Measurements from ENCODE around the gene ZFP37. TPM values are rescaled to one million over a fixed set of nuclear protein-coding genes. Genes with fewer than 3 reads are reported as not detected.
"Not testable (repeated sequence)": the region's sequence is repeated elsewhere in the genome, so short reads cannot be mapped to it uniquely, and the experiment has no call there.

Gene ZFP37
- total RNA-seq, 6 donors from 2014 or later = 1.0 to 2.5 (median 1.3) TPM; not detected in 1

DNA sequence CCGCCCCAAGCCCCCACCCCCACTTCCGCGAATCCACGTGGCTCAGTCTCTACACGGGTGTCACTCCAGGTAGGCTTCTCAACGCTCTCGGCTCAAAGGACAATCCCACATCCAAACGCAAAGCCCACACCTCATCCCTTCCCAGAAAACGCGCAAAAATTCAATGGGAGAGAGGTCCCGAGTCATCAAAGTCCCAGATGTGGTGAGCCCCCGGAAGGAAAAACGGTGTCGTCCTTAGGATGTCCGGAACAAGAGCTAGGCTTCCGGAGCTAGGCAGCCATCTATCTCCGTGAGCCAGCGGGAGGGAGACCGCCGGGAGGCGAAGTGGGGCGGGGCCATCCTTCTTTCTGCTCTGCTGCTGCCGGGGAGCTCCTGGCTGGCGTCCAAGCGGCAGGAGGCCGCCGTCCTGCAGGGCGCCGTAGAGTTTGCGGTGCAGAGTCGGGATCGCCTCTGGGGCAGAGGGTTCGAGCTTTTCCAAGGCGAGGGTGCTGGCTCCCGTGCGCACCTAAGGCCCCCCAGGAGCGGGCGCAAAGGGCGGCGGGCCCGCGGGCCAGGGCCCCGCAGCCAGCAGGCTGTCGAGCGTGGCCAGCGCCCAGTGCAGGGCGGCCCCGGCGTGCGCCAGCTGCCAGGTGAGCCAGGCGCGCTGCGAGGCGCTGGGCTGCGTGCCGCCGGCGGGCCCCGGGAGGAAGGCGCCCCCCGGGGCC lies 3.2 kb upstream of the ZFP37 start:
- H3K27me3 ChIP-seq = peaks cover 0 to 17% (median 6%) of the 10 kb centered on the region in 4 donors
- H3K9me3 ChIP-seq = peaks cover 17 to 63% (median 52%) of the 10 kb centered on the region in 4 donors
- not testable (repeated sequence) for H3K36me3 ChIP-seq; ATAC-seq (ENCODE audit: low FRiP score in 2 of 2); H3K4me3 ChIP-seq; H3K27ac ChIP-seq
- peak in 1 of 2 donors; percentile 85 for DNase-seq
- H3K4me1 ChIP-seq = peaks cover 0 to 12% (median 1%) of the 10 kb centered on the region in 4 donors
- WGBS, 2 donors = 4 to 25% methylated on average over 12 to 48 of the region's 61 CpGs

DNA sequence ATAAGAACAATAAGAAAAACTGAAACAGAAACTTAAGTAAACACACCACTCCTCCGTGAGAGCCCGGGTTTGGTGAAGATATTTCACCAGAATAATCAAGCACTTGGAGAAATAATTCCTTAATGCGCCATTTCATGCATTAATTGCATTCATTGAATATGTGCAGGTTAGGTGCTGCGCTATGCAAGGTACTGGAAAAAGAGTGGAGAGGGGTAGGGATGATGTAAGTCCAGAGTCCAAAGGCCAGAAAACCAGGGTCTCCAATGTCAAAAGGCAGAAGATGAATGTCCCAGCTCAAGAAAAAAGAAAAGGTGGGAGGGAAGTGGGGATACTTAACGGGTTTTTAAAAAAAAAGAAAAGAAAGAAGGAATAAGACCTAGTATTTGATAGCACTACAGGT lies 669 bp upstream of the ZFP37 start:
- no peaks in the 10 kb centered on the region for H3K36me3 ChIP-seq
- DNase-seq (no peak), ATAC-seq (ENCODE audit: low FRiP score in 2 of 2) (no peak)
- peaks cover 0 to 12% (median 1%) of the 10 kb centered on the region in 4 donors for H3K4me1 ChIP-seq
- H3K27ac ChIP-seq = peak overlapping the region in 3 of 4 donors; percentile 40 to 72 (median 63)
- TF ChIP-seq, protein P1, sequence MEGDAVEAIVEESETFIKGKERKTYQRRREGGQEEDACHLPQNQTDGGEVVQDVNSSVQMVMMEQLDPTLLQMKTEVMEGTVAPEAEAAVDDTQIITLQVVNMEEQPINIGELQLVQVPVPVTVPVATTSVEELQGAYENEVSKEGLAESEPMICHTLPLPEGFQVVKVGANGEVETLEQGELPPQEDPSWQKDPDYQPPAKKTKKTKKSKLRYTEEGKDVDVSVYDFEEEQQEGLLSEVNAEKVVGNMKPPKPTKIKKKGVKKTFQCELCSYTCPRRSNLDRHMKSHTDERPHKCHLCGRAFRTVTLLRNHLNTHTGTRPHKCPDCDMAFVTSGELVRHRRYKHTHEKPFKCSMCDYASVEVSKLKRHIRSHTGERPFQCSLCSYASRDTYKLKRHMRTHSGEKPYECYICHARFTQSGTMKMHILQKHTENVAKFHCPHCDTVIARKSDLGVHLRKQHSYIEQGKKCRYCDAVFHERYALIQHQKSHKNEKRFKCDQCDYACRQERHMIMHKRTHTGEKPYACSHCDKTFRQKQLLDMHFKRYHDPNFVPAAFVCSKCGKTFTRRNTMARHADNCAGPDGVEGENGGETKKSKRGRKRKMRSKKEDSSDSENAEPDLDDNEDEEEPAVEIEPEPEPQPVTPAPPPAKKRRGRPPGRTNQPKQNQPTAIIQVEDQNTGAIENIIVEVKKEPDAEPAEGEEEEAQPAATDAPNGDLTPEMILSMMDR (IDR thresholded peaks at IDR 0.05) = no peak
- TF ChIP-seq POLR2A (IDR thresholded peaks at IDR 0.05) = no peak
- peak in 1 of 4 donors; percentile 3 for TF ChIP-seq EP300 (IDR thresholded peaks at IDR 0.05)
- no peak for TF ChIP-seq POLR2AphosphoS5 (IDR thresholded peaks at IDR 0.05)
- 24 to 55% methylated on average over 5 of the region's 5 CpGs for whole genome bisulfite sequencing, 2 donors
- peak overlapping the region; percentile 23 to 62 (median 53) for H3K4me3 ChIP-seq
- peaks cover 0 to 14% (median 3%) of the 10 kb centered on the region in 4 donors for H3K27me3 ChIP-seq
- peaks cover 36 to 79% (median 65%) of the 10 kb centered on the region in 4 donors for H3K9me3 ChIP-seq

DNA sequence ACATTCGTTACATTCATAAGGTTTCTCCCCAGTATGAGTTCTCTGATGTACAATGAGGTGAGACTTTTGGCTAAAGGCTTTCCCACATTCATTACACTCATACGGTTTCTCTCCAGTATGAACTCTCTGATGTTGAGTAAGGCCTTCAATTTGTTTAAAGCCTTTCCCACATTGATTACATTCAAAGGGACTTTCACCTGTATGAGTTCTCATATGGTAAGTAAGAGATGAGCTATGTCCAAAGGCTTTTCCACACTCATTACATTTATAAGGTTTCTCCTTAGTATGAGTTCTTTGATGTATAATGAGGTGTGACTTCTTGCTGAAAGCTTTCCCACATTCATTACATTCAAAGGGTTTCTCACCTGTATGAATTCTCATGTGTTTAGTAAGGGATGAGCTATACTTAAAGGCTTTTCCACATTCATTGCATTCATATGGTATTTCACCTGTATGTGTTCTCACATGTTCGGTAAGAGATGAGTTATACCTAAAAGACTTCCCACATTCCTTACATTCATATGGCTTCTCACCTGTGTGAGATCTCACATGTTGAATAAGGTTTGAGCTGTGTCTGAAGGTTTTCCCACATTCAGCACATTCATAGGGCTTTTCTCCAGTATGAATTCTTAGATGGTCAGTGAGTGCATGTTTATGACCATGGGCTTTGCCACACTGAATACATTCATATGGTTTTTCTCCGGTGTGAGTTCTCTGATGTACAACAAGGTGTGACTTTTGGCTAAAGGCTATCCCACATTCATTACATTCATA lies 13.5 kb downstream of the ZFP37 start:
- H3K9me3 ChIP-seq = peaks cover 91 to 100% (median 97%) of the 10 kb centered on the region in 4 donors
- H3K4me1 ChIP-seq = no peaks in the 10 kb centered on the region
- no peak overlapping the region for H3K4me3 ChIP-seq
- H3K27me3 ChIP-seq = no peaks in the 10 kb centered on the region
- TF ChIP-seq POLR2AphosphoS5 (IDR thresholded peaks at IDR 0.05) (no peak), POLR2A (IDR thresholded peaks at IDR 0.05) (no peak)
- TF ChIP-seq, protein P1 (IDR thresholded peaks at IDR 0.05) = no peak
- no peak overlapping the region for H3K27ac ChIP-seq
- WGBS, 2 donors = 89 to 94% methylated on average over 4 of the region's 4 CpGs
- no peak for ATAC-seq (ENCODE audit: low FRiP score in 2 of 2)
- H3K36me3 ChIP-seq = peaks cover 0 to 49% (median 18%) of the 10 kb centered on the region in 4 donors
- no peak for DNase-seq

DNA sequence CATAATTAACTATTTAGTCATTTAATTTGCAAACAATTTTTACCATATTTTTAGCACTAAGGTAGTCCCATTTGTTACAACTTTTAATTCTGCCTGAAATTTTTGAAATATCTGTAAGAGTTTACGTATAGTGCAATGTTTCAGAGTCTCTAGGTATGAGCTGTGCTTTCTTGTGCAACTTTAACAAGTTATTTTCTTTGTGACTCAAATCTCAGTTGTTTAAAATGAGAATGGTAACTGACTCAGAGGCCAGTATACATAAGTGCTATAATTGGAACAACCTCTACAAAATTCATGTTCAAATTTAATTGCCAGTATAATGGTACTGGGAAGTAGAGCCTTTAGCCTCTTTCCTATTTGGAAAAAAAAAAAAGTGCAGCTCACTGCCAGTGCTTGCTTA lies 30.3 kb downstream of the ZFP37 start:
- DNase-seq (no peak), ATAC-seq (ENCODE audit: low FRiP score in 2 of 2) (no peak)
- Histone ChIP-seq H3K36me3 (no peaks in the 10 kb centered on the region), H3K4me1 (no peaks in the 10 kb centered on the region), H3K9me3 (peaks cover 20 to 71% (median 44%) of the 10 kb centered on the region in 4 donors), H3K4me3 (no peak overlapping the region), H3K27ac (no peak overlapping the region), H3K27me3 (no peaks in the 10 kb centered on the region)
- 52 to 88% methylated on average over 1 of the region's 1 CpG for WGBS, 2 donors
- no peak for TF ChIP-seq EP300 (IDR thresholded peaks at IDR 0.05)
- TF ChIP-seq, protein P1 (IDR thresholded peaks at IDR 0.05) = no peak
- no peak for TF ChIP-seq POLR2A (IDR thresholded peaks at IDR 0.05)
- TF ChIP-seq POLR2AphosphoS5 (IDR thresholded peaks at IDR 0.05) = no peak

- H3K4me1 ChIP-seq = no peaks in the 10 kb centered on the region
- no peaks in the 10 kb centered on the region for H3K27me3 ChIP-seq
- WGBS, 2 donors = 93% methylated on average over 3 of the region's 3 CpGs; no CpG with 5 or more reads in 1 of the 2 donors
- DNase-seq (no peak), ATAC-seq (ENCODE audit: low FRiP score in 2 of 2) (no peak)
- H3K9me3 ChIP-seq = peaks cover 20 to 38% (median 32%) of the 10 kb centered on the region in 4 donors
- H3K27ac ChIP-seq = no peak overlapping the region
- H3K36me3 ChIP-seq = no peaks in the 10 kb centered on the region
- no peak overlapping the region for H3K4me3 ChIP-seq
- TF ChIP-seq POLR2A (IDR thresholded peaks at IDR 0.05) = no peak
- no peak for TF ChIP-seq EP300 (IDR thresholded peaks at IDR 0.05)
- no peak for TF ChIP-seq POLR2AphosphoS5 (IDR thresholded peaks at IDR 0.05)
- TF ChIP-seq, protein P1 (IDR thresholded peaks at IDR 0.05) = no peak
Observed at GRCh38 chr9:113018247-113018646, 38.3 kb downstream of the ZFP37 start.
